GM13977 (cell line): Measurements from ENCODE around the gene NDFIP2.
"Not testable (repeated sequence)": the region's sequence is repeated elsewhere in the genome, so short reads cannot be mapped to it uniquely, and the experiment has no call there.

ENCODE experiments used
- DNase-seq: peaks from one replicate; pipeline ENCODE4 v3.0.0; 2012; ENCODE audit warnings: low spot score
- in situ Hi-C: fragments of 300-500 bp; cut with MboI; formaldehyde crosslinking; loops from one replicate; pipeline ENCODE4 v1.12.0; 2022; ENCODE audit warnings: low sequenced_read_pairs, low pct_unique_long_range_greater_than_20kb, mixed read lengths, inconsistent platforms; ENCODE audit not compliant: unreplicated experiment
- TF ChIP-seq, protein P1 (sequence below): IDR thresholded peaks from 2 replicates; pipeline ENCODE4 v1.5.1; 2012; ENCODE audit warnings: mild to moderate bottlenecking, control low read depth; ENCODE audit not compliant: insufficient read depth; ENCODE audit errors: extremely low read depth, missing control alignments

NDFIP2 gene

DNA sequence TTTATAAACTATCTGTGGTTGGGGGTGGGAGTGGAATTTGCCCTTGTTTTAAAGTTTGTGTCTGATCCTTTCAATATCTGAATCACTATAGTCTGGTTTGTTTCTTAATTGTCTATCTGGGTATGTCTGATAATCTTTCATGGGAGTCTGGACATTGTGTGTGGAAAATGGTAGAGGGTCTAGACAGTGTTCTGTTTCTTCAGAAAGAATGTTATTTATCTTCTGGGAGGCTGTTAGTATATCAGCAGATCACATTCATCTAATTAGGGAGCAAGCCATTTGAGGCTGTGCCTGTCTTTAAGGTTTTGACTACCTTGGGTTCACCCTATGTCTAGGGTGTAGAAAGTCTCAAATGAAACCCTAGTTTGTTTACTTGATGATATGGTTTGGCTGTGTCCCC is 110.5 kb downstream of the NDFIP2 start:
- TF ChIP-seq, protein P1, sequence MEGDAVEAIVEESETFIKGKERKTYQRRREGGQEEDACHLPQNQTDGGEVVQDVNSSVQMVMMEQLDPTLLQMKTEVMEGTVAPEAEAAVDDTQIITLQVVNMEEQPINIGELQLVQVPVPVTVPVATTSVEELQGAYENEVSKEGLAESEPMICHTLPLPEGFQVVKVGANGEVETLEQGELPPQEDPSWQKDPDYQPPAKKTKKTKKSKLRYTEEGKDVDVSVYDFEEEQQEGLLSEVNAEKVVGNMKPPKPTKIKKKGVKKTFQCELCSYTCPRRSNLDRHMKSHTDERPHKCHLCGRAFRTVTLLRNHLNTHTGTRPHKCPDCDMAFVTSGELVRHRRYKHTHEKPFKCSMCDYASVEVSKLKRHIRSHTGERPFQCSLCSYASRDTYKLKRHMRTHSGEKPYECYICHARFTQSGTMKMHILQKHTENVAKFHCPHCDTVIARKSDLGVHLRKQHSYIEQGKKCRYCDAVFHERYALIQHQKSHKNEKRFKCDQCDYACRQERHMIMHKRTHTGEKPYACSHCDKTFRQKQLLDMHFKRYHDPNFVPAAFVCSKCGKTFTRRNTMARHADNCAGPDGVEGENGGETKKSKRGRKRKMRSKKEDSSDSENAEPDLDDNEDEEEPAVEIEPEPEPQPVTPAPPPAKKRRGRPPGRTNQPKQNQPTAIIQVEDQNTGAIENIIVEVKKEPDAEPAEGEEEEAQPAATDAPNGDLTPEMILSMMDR: no peak
- no peak for DNase-seq
- in situ Hi-C loops: no loop called here

DNA sequence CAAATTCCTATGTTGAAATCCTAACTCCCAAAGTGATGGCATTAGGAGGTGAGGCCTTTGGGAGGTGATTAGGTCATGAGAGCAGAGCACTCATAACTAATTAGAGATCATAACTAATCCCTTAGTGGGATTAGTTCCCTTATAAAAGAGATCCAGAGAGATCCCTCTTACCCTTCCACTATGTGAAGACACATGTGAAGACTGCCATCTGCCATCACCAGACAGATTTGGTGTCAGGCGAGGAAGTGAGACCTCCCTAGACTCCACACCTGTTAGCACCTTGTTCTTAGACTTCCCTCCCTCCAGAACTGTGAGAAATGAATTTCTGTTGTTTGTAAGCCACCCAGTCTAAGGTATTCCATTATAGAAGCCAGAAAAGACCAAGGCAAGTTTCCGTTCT is 112.2 kb downstream of the NDFIP2 start:
- TF ChIP-seq, protein P1: no peak
- in situ Hi-C loops: no loop called here
- DNase-seq: no peak

DNA sequence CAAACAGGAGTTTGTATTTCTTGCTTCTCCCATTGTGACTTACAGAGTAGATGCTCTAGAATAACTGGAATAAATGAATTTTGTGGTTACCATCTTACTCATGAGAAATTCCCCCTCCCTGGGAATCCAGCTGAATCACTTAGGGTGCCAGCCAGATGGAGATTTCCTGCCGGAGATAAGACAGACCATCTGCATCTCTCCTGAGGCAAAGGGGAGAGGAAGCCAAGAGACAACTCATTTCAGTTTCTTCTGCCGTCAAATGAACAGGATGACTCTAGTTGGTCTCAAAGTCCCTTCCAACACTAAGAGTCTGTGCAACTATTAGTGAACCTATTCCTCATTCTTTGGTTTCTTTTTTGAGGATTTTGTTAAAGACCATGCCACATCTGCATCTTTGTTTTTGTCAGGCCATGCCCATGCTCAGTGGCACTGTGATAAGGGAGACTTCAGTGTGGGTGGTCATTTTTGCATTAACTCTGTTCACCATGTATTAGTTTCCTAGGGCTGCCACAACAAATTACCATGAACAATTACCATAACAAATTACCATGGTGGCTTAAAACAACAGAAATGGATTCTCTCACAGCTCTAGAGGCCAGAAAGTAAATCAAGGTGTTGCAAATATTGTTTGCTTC is 112.8 kb downstream of the NDFIP2 start:
- in situ Hi-C loops: no loop called here
- TF ChIP-seq, protein P1: no peak
- DNase-seq: no peak

DNA sequence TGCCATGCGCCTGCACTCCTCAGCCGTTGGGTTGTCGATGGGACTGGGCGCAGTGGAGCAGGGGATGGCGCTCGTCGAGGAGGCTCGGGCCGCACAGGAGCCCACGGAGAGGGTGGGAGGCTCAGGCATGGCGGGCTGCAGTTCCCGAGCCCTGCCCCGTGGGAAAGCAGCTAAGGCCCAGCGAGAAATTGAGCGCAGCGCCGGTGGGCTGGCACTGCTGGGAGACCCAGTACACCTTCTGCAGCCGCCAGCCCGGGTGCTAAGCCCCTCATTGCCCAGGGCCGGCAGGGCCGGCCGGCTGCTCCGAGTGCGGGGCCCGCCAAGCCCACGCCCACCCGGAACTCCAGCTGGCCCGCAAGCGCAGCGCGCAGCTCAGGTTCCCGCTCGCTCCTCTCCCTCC is 119.2 kb downstream of the NDFIP2 start:
- in situ Hi-C loops, DNase-seq: not testable (repeated sequence)

DNA sequence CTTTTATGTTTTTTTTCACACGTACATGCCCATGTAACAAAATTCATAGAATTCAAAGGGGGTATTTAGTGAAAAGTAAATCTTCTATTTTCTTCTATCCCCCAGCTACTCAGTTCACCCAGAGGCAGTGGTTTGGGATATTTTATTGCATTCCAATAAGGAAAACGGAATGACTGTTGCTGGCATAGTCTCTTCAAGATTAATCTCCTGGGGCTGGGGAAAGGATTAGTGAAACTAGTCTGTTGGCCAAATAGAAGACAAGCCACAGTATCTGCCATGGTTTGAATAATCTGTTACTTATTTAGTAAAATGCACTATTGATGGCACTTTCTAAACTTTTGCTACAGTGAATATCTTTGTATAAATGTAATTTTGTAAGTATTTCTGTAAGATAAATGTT is 122.0 kb downstream of the NDFIP2 start:
- TF ChIP-seq, protein P1: no peak
- in situ Hi-C loops: no loop called here
- no peak for DNase-seq

DNA sequence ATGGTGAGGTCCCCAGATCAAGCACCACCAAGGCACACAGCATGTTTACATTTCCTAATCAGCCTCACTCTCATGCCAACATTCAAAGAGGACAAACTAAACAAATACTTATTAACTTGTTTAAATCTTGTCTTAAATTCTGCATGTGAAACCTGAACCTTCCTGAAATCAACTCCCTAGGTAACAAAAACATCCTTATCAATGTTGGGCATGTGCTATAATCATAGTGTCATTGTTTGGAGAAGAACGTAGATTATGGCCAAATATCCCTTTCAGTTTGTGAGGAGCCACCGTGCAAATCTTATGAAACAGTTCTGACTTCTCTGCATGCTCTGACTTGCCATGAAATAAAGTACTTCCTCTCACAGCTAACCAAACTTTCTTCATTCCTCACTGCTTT is 123.8 kb downstream of the NDFIP2 start:
- TF ChIP-seq, protein P1: no peak
- in situ Hi-C loops: no loop called here
- DNase-seq: no peak
